HepG2 (cell line): ENCODE results near the gene PHF23. TPM values are rescaled to one million over a fixed set of nuclear protein-coding genes. Genes with fewer than 3 reads are reported as not detected.

Source experiments
- BHLHE40 ChIP-seq: IDR thresholded peaks from 2 replicates; pipeline ENCODE4 v1.6.1; 2011; ENCODE audit warnings: low read length, improper control_type of control experiment
- BORCS8-MEF2B ChIP-seq: sonication (generic); formaldehyde crosslinking; IDR thresholded peaks from 2 replicates; pipeline ENCODE4 v1.8.0; 2022; ENCODE audit warnings: mild to moderate bottlenecking, missing genetic modification reagents
- GRHL1 ChIP-seq: sonication (generic); formaldehyde crosslinking; conservative IDR thresholded peaks from 2 replicates; pipeline ENCODE4 v1.8.0; 2022; ENCODE audit warnings: missing genetic modification reagents
- MAX ChIP-seq: IDR thresholded peaks from 2 replicates; pipeline ENCODE4 v1.6.1; 2012; ENCODE audit warnings: inconsistent platforms
- MBNL3 ChIP-seq: fragments of 250-450 bp; sonication (Bioruptor Pico); conservative IDR thresholded peaks from 2 replicates; pipeline ENCODE4 v1.8.0; 2022; ENCODE audit warnings: mild to moderate bottlenecking, inconsistent platforms
- MTF1 ChIP-seq: sonication (generic); formaldehyde crosslinking; IDR thresholded peaks from 2 replicates; pipeline ENCODE4 v1.5.0; 2020; ENCODE audit warnings: missing genetic modification reagents
- NRL ChIP-seq: sonication (generic); formaldehyde crosslinking; IDR thresholded peaks from 2 replicates; pipeline ENCODE4 v1.5.0; 2020; ENCODE audit warnings: missing genetic modification reagents, mild to moderate bottlenecking, moderate library complexity, borderline replicate concordance
- SKIL ChIP-seq: sonication (generic); formaldehyde crosslinking; IDR thresholded peaks from 2 replicates; pipeline ENCODE4 v1.8.0; 2022; ENCODE audit warnings: missing genetic modification reagents, mild to moderate bottlenecking, moderate library complexity, borderline replicate concordance
- SOX13 ChIP-seq, 3 experiments: fragments of 450-650 bp in 1 of 3; sonication (generic) in 1 of 3; formaldehyde crosslinking in 1 of 3; IDR thresholded peaks in 2 of 3; conservative IDR thresholded peaks in 1 of 3; 2 replicates each; pipeline versions ENCODE4 v1.5.0 to v1.6.1; 2016 to 2020; ENCODE audit warnings: antibody characterized with exemption in 1 of 3, mild to moderate bottlenecking in 1 of 3, missing compliant biosample characterization in 1 of 3, missing genetic modification reagents in 1 of 3, moderate library complexity in 1 of 3
- TEAD2 ChIP-seq: sonication (generic); formaldehyde crosslinking; IDR thresholded peaks from 2 replicates; pipeline ENCODE4 v1.9.0; 2021; ENCODE audit warnings: missing genetic modification reagents
- YY1 ChIP-seq: IDR thresholded peaks from 2 replicates; pipeline ENCODE4 v1.6.1; 2011; ENCODE audit warnings: low read length, low read depth, moderate library complexity, mild to moderate bottlenecking; ENCODE audit not compliant: insufficient read depth, insufficient replicate concordance
- ZEB1 ChIP-seq: IDR thresholded peaks from 2 replicates; pipeline ENCODE4 v1.6.1; 2012; ENCODE audit warnings: mild to moderate bottlenecking, low read depth, inconsistent platforms; ENCODE audit not compliant: insufficient replicate concordance
- ZNF160 ChIP-seq: sonication (generic); formaldehyde crosslinking; IDR thresholded peaks from 2 replicates; pipeline ENCODE4 v1.8.0; 2022; ENCODE audit warnings: mild to moderate bottlenecking, inconsistent platforms, missing genetic modification reagents
- ZNF232 ChIP-seq: sonication (generic); formaldehyde crosslinking; IDR thresholded peaks from 2 replicates; pipeline ENCODE4 v1.4.0; 2020; ENCODE audit warnings: missing genetic modification reagents, borderline replicate concordance
- ZNF275 ChIP-seq: sonication (generic); formaldehyde crosslinking; IDR thresholded peaks from 2 replicates; pipeline ENCODE4 v1.8.0; 2022; ENCODE audit warnings: missing genetic modification reagents, mild to moderate bottlenecking, inconsistent platforms, borderline replicate concordance
- ZNF562 ChIP-seq: sonication (generic); formaldehyde crosslinking; IDR thresholded peaks from 2 replicates; pipeline ENCODE4 v1.8.0; 2022; ENCODE audit warnings: missing genetic modification reagents, borderline replicate concordance
- ZNF713 ChIP-seq: sonication (generic); formaldehyde crosslinking; IDR thresholded peaks from 2 replicates; pipeline ENCODE4 v1.4.0; 2020; ENCODE audit warnings: mild to moderate bottlenecking, missing genetic modification reagents
- ZNF790 ChIP-seq: sonication (generic); formaldehyde crosslinking; IDR thresholded peaks from 2 replicates; pipeline ENCODE4 v1.8.0; 2022; ENCODE audit warnings: missing genetic modification reagents, mild to moderate bottlenecking, borderline replicate concordance
- polyA plus RNA-seq, 8 experiments: library from polyadenylated mRNA; depleted of rRNA in 3 of 8; stranded (reverse) in 7 of 8; unstranded in 1 of 8; fragments of >200 nt; fragmentation: Illumina TruSeq in 4 of 8; extraction: Trizol in 4 of 8; gene quantifications; 2 replicates each; pipeline versions ENCODE4 v1.2.1 to v1.2.3, GENCODE V29; 2011 to 2016; ENCODE audit warnings: low read depth in 4 of 8, missing spikeins in 1 of 8, mixed read lengths in 1 of 8; ENCODE audit not compliant: insufficient read depth in 1 of 8
- total RNA-seq, 5 experiments: library from RNA; depleted of rRNA; stranded (reverse); fragments of >200 nt; fragmentation: Illumina TruSeq; extraction: Trizol; gene quantifications; 2 replicates each; pipeline ENCODE4 v1.2.3, GENCODE V29; 2016; ENCODE audit warnings: low read depth in 1 of 5
- TF ChIP-seq, protein P1 (sequence below), 2 experiments: sonication (generic) in 1 of 2; formaldehyde crosslinking in 1 of 2; IDR thresholded peaks; 2 replicates each; pipeline versions ENCODE4 v1.4.0 to v1.6.1; 2018 to 2020; ENCODE audit warnings: missing genetic modification reagents in 2 of 2, borderline replicate concordance in 1 of 2, low read depth in 1 of 2, mild to moderate bottlenecking in 1 of 2, missing biosample characterization in 1 of 2

PHF23 gene
- total and polyA plus RNA-seq, 2 of the 13 experiments (the other 11 are each of a cell fraction or from before 2014, with no cell fraction given), result 27.6 to 33.2 TPM

DNA sequence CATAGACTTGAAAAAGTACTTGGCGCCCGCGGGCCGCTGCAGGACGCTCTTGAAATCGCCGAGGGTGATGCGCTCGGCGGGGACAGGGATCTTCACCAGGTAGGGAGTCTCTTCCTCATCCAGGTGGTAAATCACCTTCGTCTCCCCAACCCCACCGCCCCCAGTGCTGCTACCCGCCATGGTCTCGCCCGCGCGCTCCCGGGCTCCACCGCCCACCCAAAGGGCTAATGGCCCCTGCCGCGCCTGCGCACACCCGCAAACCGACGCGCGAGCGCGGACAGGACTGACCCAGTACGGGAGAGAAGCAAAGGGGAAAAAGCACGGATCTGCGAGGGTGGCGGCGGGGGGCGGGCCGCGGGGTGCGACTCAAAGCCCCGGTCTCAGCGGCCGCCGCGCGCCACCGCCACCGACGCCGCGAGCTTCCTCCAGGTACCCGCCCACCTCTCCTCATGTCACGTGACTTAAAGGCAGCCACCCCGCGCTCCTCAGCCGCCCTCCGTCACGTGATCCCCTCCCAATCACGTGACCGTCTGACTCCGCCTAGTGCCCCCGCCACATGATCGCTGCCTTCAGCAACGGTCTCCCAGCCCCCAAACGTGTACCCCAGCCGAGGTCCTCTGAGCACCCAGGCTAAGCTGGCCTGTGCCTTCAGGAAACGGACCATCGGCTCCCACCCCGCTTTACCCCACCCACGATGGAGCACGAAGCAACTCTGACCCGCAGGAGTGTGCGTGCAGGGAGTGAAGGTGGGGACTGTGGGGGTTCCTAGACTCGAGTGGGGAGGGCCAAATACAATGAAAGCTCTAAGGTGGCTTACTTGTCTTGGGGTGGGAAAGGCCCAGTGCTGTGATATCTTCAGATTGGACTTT is 4.9 kb downstream of the PHF23 start, which contains the start of gene DVL2 (continued):
- TF ChIP-seq SKIL (CRISPR knock-in tag) (peak; percentile 74), YY1 (peak; percentile 71), ZNF160 (CRISPR knock-in tag) (peak; percentile 57; the same call in 1 of the 2 replicates), MTF1 (CRISPR knock-in tag) (no peak), ZNF275 (CRISPR knock-in tag) (0 out of 2 replicates have a peak, but pooled peaks have one; percentile 52), ZNF790 (CRISPR knock-in tag) (0 out of 2 replicates have a peak, but pooled peaks have one; percentile 53), ZEB1 (no peak), SOX13 (IDR thresholded peaks at IDR 0.05) (no peak), SOX13 (CRISPR knock-in tag; conservative IDR thresholded peaks at IDR 0.05 in 1 of 2, IDR thresholded peaks at IDR 0.05 in 1 of 2) (peak in 1 of 2 experiments; percentile 19; a peak in 2 of 4 replicates), MAX (peak; percentile 96), NRL (CRISPR knock-in tag) (no peak; the same call in 1 of the 2 replicates), BORCS8-MEF2B (CRISPR knock-in tag) (peak; percentile 79), BHLHE40 (peak; percentile 99), ZNF232 (CRISPR knock-in tag) (0 out of 2 replicates have a peak, but pooled peaks have one; percentile 60), TEAD2 (no peak), ZNF562 (CRISPR knock-in tag) (no peak), GRHL1 (CRISPR knock-in tag) (no peak), MBNL3 (CRISPR knock-in tag) (peak; percentile 90; the same call in 1 of the 2 replicates), ZNF713 (CRISPR knock-in tag) (peak; percentile 56; the same call in 1 of the 2 replicates)
- TF ChIP-seq, protein P1, sequence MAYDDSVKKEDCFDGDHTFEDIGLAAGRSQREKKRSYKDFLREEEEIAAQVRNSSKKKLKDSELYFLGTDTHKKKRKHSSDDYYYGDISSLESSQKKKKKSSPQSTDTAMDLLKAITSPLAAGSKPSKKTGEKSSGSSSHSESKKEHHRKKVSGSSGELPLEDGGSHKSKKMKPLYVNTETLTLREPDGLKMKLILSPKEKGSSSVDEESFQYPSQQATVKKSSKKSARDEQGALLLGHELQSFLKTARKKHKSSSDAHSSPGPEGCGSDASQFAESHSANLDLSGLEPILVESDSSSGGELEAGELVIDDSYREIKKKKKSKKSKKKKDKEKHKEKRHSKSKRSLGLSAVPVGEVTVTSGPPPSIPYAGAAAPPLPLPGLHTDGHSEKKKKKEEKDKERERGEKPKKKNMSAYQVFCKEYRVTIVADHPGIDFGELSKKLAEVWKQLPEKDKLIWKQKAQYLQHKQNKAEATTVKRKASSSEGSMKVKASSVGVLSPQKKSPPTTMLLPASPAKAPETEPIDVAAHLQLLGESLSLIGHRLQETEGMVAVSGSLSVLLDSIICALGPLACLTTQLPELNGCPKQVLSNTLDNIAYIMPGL (CRISPR knock-in tag; IDR thresholded peaks at IDR 0.05; ENCODE audit: borderline replicate concordance in 1 of 2, low read depth in 1 of 2), result peak; percentile 67 to 80; a peak in 2 of 4 replicates
